Endodermal cell (in vitro differentiated cells): Measurements from ENCODE around the gene AGTR1. TPM values are rescaled to one million over a fixed set of nuclear protein-coding genes. Genes with fewer than 3 reads are reported as not detected.
A peak's percentile ranks its signal among the peaks of the same experiment; 100 is the strongest.

Experiments used
- DNase-seq: peaks from one replicate; pipeline ENCODE4 v3.0.0-alpha.2; 2017
- H3K27ac ChIP-seq: 2 replicates; pipeline ENCODE4 v1.5.1; 2013; ENCODE audit warnings: mild to moderate bottlenecking, low read depth, low read length, moderate library complexity
- H3K27me3 ChIP-seq: 2 replicates; pipeline ENCODE4 v1.6.1; 2013; ENCODE audit warnings: mild to moderate bottlenecking, low read length, moderate library complexity; ENCODE audit not compliant: insufficient read depth, control insufficient read depth, poor library complexity, severe bottlenecking
- H3K36me3 ChIP-seq: 2 replicates; pipeline ENCODE4 v1.7.0; 2013; ENCODE audit warnings: mild to moderate bottlenecking, low read length, moderate library complexity; ENCODE audit not compliant: control insufficient read depth, insufficient read depth
- H3K4me1 ChIP-seq: one replicate; pipeline ENCODE4 v1.7.0; 2013; ENCODE audit warnings: low read length; ENCODE audit not compliant: control insufficient read depth, insufficient read depth
- H3K4me3 ChIP-seq: 2 replicates; pipeline ENCODE4 v1.5.1; 2013; ENCODE audit warnings: mild to moderate bottlenecking, low read length, moderate library complexity
- H3K9ac ChIP-seq: 2 replicates; pipeline ENCODE4 v1.6.1; 2013; ENCODE audit warnings: mild to moderate bottlenecking, low read length, moderate library complexity; ENCODE audit not compliant: poor library complexity, severe bottlenecking; ENCODE audit errors: extremely low read depth
- H3K9me3 ChIP-seq: 2 replicates; pipeline ENCODE4 v1.6.1; 2013; ENCODE audit warnings: mild to moderate bottlenecking, low read length, moderate library complexity; ENCODE audit not compliant: control insufficient read depth
- H3K27ac Mint-ChIP-seq: 2 replicates; pipeline ENCODE4 v1.8.0; 2020; ENCODE audit warnings: mixed read lengths
- H3K27me3 Mint-ChIP-seq: 2 replicates; pipeline ENCODE4 v1.8.0; 2021; ENCODE audit warnings: mild to moderate bottlenecking, mixed read lengths; ENCODE audit not compliant: insufficient read depth
- H3K36me3 Mint-ChIP-seq: 2 replicates; pipeline ENCODE4 v1.8.0; 2020; ENCODE audit warnings: low read depth, mixed read lengths
- H3K4me1 Mint-ChIP-seq: 2 replicates; pipeline ENCODE4 v1.8.0; 2020; ENCODE audit warnings: mixed read lengths
- H3K4me3 Mint-ChIP-seq: 2 replicates; pipeline ENCODE4 v1.8.0; 2020; ENCODE audit warnings: mild to moderate bottlenecking, moderate library complexity, mixed read lengths
- H3K9me3 Mint-ChIP-seq: 2 replicates; pipeline ENCODE4 v1.8.0; 2020; ENCODE audit warnings: mild to moderate bottlenecking, mixed read lengths
- WGBS, 2 experiments: methylation state at CpG; one replicate each; pipeline versions ENCODE4 v1.1.5 to v1.1.7; 2013; ENCODE audit warnings: missing lambda C conversion rate in 2 of 2, mixed read lengths in 1 of 2; ENCODE audit not compliant: insufficient coverage in 1 of 2, insufficient read length in 1 of 2; 5-methylcytosine and 5-hydroxymethylcytosine counted together
- total RNA-seq, 2 donors: library from RNA; stranded (reverse); fragmentation: NEBNext Ultra II Directional in 1 of 2; extraction: Animal tissue kit (Norgen Biotek cat#: 25700) in 1 of 2; gene quantifications; 2 replicates in 1 of 2; 3 replicates in 1 of 2; pipeline ENCODE4 v1.2.1, GENCODE V29; 2021
- TF ChIP-seq, protein P1 (sequence below): fragments of 200-600 bp; sonication (generic); conservative IDR thresholded peaks from 2 replicates; pipeline ENCODE4 v1.5.0; 2021; ENCODE audit warnings: antibody characterized with exemption, mild to moderate bottlenecking

Gene AGTR1
- total RNA-seq, 2 donors from 2014 or later, result 0.15 TPM; not detected in 1

DNA sequence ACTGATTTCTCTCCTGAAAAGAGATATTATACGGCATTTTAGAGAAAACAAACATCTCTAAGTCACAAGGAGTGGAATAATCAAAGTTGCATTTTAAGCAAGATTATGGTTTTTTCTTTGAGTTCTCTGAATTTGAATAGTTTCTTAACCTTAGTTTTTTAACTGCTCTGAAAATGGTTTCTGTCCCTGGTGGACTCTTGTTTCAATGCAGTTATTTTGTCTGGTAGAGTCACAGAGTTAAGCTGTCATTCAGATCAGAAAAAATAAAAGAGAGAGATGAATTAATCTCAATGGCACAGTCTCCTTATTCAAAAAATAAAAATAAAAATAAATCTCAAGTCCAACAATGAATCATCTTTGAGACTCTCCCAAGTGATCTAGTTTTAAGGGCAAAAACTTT, 19.0 kb downstream of the AGTR1 start:
- Histone ChIP-seq H3K36me3 (no peaks in the 10 kb centered on the region), H3K9me3 (no peaks in the 10 kb centered on the region), H3K27ac (no peak overlapping the region), H3K9ac (no peak overlapping the region), H3K4me3 (no peak overlapping the region), H3K4me1 (no peaks in the 10 kb centered on the region), H3K27me3 (no peaks in the 10 kb centered on the region)
- no peaks in the 10 kb centered on the region for H3K27me3 Mint-ChIP-seq
- no peaks in the 10 kb centered on the region for H3K4me1 Mint-ChIP-seq
- no peak overlapping the region for H3K27ac Mint-ChIP-seq
- no peaks in the 10 kb centered on the region for H3K36me3 Mint-ChIP-seq
- H3K9me3 Mint-ChIP-seq, result no peaks in the 10 kb centered on the region
- 87% methylated on average over 1 of the region's 1 CpG; no CpG with 5 or more reads in 1 of the 2 experiments for WGBS, 2 experiments
- H3K4me3 Mint-ChIP-seq, result no peak overlapping the region
- DNase-seq, result no peak
- TF ChIP-seq, protein P1, sequence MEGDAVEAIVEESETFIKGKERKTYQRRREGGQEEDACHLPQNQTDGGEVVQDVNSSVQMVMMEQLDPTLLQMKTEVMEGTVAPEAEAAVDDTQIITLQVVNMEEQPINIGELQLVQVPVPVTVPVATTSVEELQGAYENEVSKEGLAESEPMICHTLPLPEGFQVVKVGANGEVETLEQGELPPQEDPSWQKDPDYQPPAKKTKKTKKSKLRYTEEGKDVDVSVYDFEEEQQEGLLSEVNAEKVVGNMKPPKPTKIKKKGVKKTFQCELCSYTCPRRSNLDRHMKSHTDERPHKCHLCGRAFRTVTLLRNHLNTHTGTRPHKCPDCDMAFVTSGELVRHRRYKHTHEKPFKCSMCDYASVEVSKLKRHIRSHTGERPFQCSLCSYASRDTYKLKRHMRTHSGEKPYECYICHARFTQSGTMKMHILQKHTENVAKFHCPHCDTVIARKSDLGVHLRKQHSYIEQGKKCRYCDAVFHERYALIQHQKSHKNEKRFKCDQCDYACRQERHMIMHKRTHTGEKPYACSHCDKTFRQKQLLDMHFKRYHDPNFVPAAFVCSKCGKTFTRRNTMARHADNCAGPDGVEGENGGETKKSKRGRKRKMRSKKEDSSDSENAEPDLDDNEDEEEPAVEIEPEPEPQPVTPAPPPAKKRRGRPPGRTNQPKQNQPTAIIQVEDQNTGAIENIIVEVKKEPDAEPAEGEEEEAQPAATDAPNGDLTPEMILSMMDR, result peak; percentile 56

DNA sequence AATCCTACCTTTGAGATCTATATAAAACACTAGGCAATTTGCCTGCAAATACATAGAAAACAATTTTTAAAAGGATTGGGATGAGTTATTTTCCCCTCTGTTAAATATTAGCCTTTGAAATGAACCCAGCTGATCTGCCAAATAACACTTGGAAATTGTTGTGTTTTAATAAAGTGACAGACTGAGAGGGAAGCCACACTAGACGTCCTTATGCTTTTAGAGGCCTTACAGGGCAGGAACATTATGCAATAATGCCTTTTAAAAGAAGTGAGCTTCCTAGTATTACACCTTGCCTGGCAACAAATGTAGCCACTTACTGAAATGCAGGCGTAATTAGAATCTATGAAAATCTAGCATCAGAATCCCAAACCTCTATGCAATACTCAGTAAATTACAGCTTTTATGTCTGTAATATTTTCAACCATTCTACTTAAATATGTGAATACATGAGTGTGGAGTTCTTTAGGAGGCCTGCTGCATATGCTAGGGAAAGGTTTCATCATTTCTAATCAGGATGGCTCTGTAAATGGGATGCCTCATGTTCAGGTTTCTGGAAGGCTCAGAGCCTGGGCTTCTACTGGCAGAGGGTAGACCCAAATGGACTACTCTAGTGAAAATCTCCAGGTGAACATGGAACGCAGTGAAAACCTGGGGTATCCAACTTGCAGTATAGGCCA, 20.3 kb downstream of the AGTR1 start:
- Mint-ChIP-seq H3K4me1 (no peaks in the 10 kb centered on the region), H3K27ac (no peak overlapping the region), H3K36me3 (no peaks in the 10 kb centered on the region), H3K9me3 (no peaks in the 10 kb centered on the region), H3K4me3 (no peak overlapping the region), H3K27me3 (no peaks in the 10 kb centered on the region)
- Histone ChIP-seq H3K4me1 (no peaks in the 10 kb centered on the region), H3K9me3 (no peaks in the 10 kb centered on the region), H3K36me3 (no peaks in the 10 kb centered on the region), H3K4me3 (no peak overlapping the region), H3K27me3 (no peaks in the 10 kb centered on the region), H3K27ac (no peak overlapping the region), H3K9ac (no peak overlapping the region)
- WGBS, 2 experiments, result 82 to 90% methylated on average over 2 to 3 of the region's 3 CpGs
- TF ChIP-seq, protein P1, result no peak
- no peak for DNase-seq

GRCh38 chr3:148718982-148719862, 21.5 kb downstream of the AGTR1 start:
- H3K36me3 Mint-ChIP-seq, result no peaks in the 10 kb centered on the region
- TF ChIP-seq, protein P1, result peak; percentile 72
- Histone ChIP-seq H3K9ac (no peak overlapping the region), H3K4me1 (no peaks in the 10 kb centered on the region), H3K27me3 (no peaks in the 10 kb centered on the region), H3K4me3 (no peak overlapping the region), H3K27ac (no peak overlapping the region), H3K9me3 (no peaks in the 10 kb centered on the region), H3K36me3 (no peaks in the 10 kb centered on the region)
- H3K27me3 Mint-ChIP-seq, result no peaks in the 10 kb centered on the region
- peak; percentile 54 for DNase-seq
- WGBS, 2 experiments, result 64 to 75% methylated on average over 2 to 7 of the region's 7 CpGs
- no peak overlapping the region for H3K27ac Mint-ChIP-seq
- no peaks in the 10 kb centered on the region for H3K9me3 Mint-ChIP-seq
- no peak overlapping the region for H3K4me3 Mint-ChIP-seq
- no peaks in the 10 kb centered on the region for H3K4me1 Mint-ChIP-seq
